GM12878 (cell line): ENCODE measurements around the gene RWDD4. TPM values are rescaled to one million over a fixed set of nuclear protein-coding genes. Genes with fewer than 3 reads are reported as not detected.

ENCODE experiments used
- ATAC-seq: fragments of 200-7000 bp; cut with Tn5 transposase; 3 replicates; pipeline ENCODE4 v1.9.1; 2020; ENCODE audit warnings: mild to moderate bottlenecking, moderate library complexity
- BruUV-seq: library from RNA; stranded (reverse); fragments of 400-500 nt; replicated peaks from 2 replicates; lab custom pipeline; 2021; lab: Mats Ljungman, UMichigan
- CTCF ChIA-PET: fragments of 300-600 bp; sonication (Branson Sonifier 250); formaldehyde crosslinking; extraction: SDS; loops from one replicate; lab custom pipeline; 2021; ENCODE audit warnings: inconsistent platforms; lab: Yijun Ruan, JAX
- POLR2A ChIA-PET: fragments of 350-600 bp; formaldehyde crosslinking; extraction: SDS; loops from one replicate; lab custom pipeline; 2021; ENCODE audit warnings: inconsistent platforms; lab: Charles Lee
- RAD21 ChIA-PET: fragments of 300-600 bp; sonication (Branson Sonifier 250); formaldehyde crosslinking; loops from one replicate; lab custom pipeline; 2023; ENCODE audit warnings: antibody characterized with exemption; ENCODE audit not compliant: unreplicated experiment; lab: Charles Lee
- SMC1A ChIA-PET: fragments of 300-600 bp; sonication (Branson Sonifier 250); formaldehyde crosslinking; loops from one replicate; lab custom pipeline; 2023; ENCODE audit not compliant: unreplicated experiment, uncharacterized antibody; lab: Charles Lee
- DNase-seq: peaks from one replicate; pipeline ENCODE4 v3.0.0-alpha.2; 2011; ENCODE audit warnings: low read depth, low spot score
- FAIRE-seq: peaks from 3 replicates; lab custom pipeline; 2011; peaks lifted over from hg19 to GRCh38; lab: Jason Lieb, UNC
- H2AFZ ChIP-seq: 2 replicates; pipeline ENCODE4 v1.6.0; 2011; ENCODE audit warnings: low read depth, low read length, control low read depth; ENCODE audit not compliant: control insufficient read depth
- H3K27ac ChIP-seq: 2 replicates; pipeline ENCODE4 v1.5.1; 2011; ENCODE audit warnings: control low read depth; ENCODE audit not compliant: control insufficient read depth, insufficient read depth
- H3K27me3 ChIP-seq, 2 experiments: replicated peaks in 1 of 2; 2 replicates each; pipeline versions ENCODE4 v1.6.0 to v1.6.1; 2011; ENCODE audit warnings: low read length in 1 of 2; ENCODE audit not compliant: control insufficient read depth in 2 of 2, insufficient read depth in 2 of 2
- H3K36me3 ChIP-seq, 2 experiments: 2 replicates each; pipeline ENCODE4 v1.5.1; 2011; ENCODE audit warnings: low read length in 1 of 2; ENCODE audit not compliant: control insufficient read depth in 2 of 2, insufficient read depth in 2 of 2
- H3K4me1 ChIP-seq: 2 replicates; pipeline ENCODE4 v1.6.1; 2011; ENCODE audit warnings: mild to moderate bottlenecking, low read length, moderate library complexity, mixed read lengths; ENCODE audit not compliant: control insufficient read depth, insufficient read depth
- H3K4me2 ChIP-seq: 2 replicates; pipeline ENCODE4 v1.6.0; 2011; ENCODE audit warnings: control low read depth; ENCODE audit not compliant: control insufficient read depth, insufficient read depth
- H3K4me3 ChIP-seq: fragments of 200-600 bp; sonication (generic); 2 replicates; pipeline ENCODE4 v1.5.1; 2016
- H3K79me2 ChIP-seq: 2 replicates; pipeline ENCODE4 v1.6.0; 2011; ENCODE audit warnings: low read length; ENCODE audit not compliant: control insufficient read depth, insufficient read depth
- H3K9ac ChIP-seq: 2 replicates; pipeline ENCODE4 v1.8.0; 2011; ENCODE audit warnings: low read length, control low read depth, mixed read lengths; ENCODE audit not compliant: control insufficient read depth, insufficient read depth
- H3K9me3 ChIP-seq: replicated peaks from 3 replicates; pipeline ENCODE4 v1.5.1; 2011; ENCODE audit warnings: mild to moderate bottlenecking, low read length; ENCODE audit not compliant: control insufficient read depth, insufficient read depth
- H4K20me1 ChIP-seq: 2 replicates; pipeline ENCODE4 v1.6.0; 2011; ENCODE audit not compliant: control insufficient read depth, insufficient read depth
- E2F8 ChIP-seq: fragments of 450-650 bp; IDR thresholded peaks from 2 replicates; pipeline ENCODE4 v1.6.1; 2018; ENCODE audit warnings: mild to moderate bottlenecking, low read depth, moderate library complexity; ENCODE audit not compliant: partially characterized antibody
- KDM1A ChIP-seq: fragments of 200-600 bp; sonication (generic); IDR thresholded peaks from 2 replicates; pipeline ENCODE4 v1.6.1; 2016; ENCODE audit warnings: borderline replicate concordance
- MAX ChIP-seq: IDR thresholded peaks from 2 replicates; pipeline ENCODE4 v1.6.1; 2012; ENCODE audit warnings: low read depth, low read length, improper control_type of control experiment
- MEF2A ChIP-seq: IDR thresholded peaks from 2 replicates; pipeline ENCODE4 v1.6.1; 2011; ENCODE audit warnings: low read depth, mild to moderate bottlenecking, low read length, moderate library complexity; ENCODE audit not compliant: insufficient read depth
- MYC ChIP-seq: IDR thresholded peaks from 2 replicates; pipeline ENCODE4 v1.6.1; 2011; ENCODE audit warnings: mild to moderate bottlenecking, low read length, moderate library complexity, inconsistent platforms; ENCODE audit not compliant: insufficient read depth, insufficient replicate concordance, insufficient read length, severe bottlenecking
- RAD51 ChIP-seq: fragments of 450-650 bp; IDR thresholded peaks from 2 replicates; pipeline ENCODE4 v1.6.1; 2016; ENCODE audit warnings: moderate library complexity, mild to moderate bottlenecking, inconsistent platforms
- RELB ChIP-seq: fragments of 450-650 bp; IDR thresholded peaks from 2 replicates; pipeline ENCODE4 v1.6.1; 2017; ENCODE audit warnings: low read depth, mild to moderate bottlenecking, moderate library complexity
- SIX5 ChIP-seq: IDR thresholded peaks from 2 replicates; pipeline ENCODE4 v1.6.1; 2011; ENCODE audit warnings: mild to moderate bottlenecking, low read depth, low read length, moderate library complexity; ENCODE audit not compliant: severe bottlenecking
- SUPT20H ChIP-seq: IDR thresholded peaks from 2 replicates; pipeline ENCODE4 v1.6.1; 2011; ENCODE audit warnings: low read depth, mild to moderate bottlenecking, low read length, moderate library complexity, borderline replicate concordance; ENCODE audit not compliant: control insufficient read depth
- ZNF274 ChIP-seq: IDR thresholded peaks from one replicate; pipeline ENCODE4 v1.8.0; 2011; ENCODE audit not compliant: insufficient read length, insufficient read depth
- WGBS: methylation state at CpG from one replicate; pipeline ENCODE4 v1.1.6; 2016; ENCODE audit warnings: low lambda C conversion rate; ENCODE audit not compliant: insufficient replicate concordance, insufficient coverage; ENCODE audit errors: missing lambda C conversion rate; 5-methylcytosine and 5-hydroxymethylcytosine counted together
- in situ Hi-C: fragments of 300-500 bp; cut with MboI; formaldehyde crosslinking; loops from 9 replicates; pipeline ENCODE4 v1.14.3; 2018; ENCODE audit warnings: mixed read lengths
- intact Hi-C: fragments of 100-400 bp; cut with micrococcal nuclease; formaldehyde crosslinking; loops from one replicate; pipeline ENCODE4 v1.14.2; 2022; ENCODE audit not compliant: unreplicated experiment
- polyA plus RNA-seq, 11 experiments: library from polyadenylated mRNA; depleted of rRNA in 4 of 11; unstranded in 6 of 11; stranded (reverse) in 5 of 11; fragments of >200 nt; fragmentation: Nextera tagmentation in 4 of 11; fragmentation: Illumina TruSeq in 1 of 11; extraction: Ambion mirVana in 4 of 11; extraction: Trizol in 1 of 11; gene quantifications; 1 replicate in 1 of 11; 2 replicates in 10 of 11; pipeline versions ENCODE4 v1.2.1 to v1.2.3, GENCODE V29; 2011 to 2016; ENCODE audit warnings: inconsistent platforms in 2 of 11, missing spikeins in 2 of 11, low read depth in 1 of 11
- total RNA-seq, 4 experiments: library from RNA; depleted of rRNA in 3 of 4; stranded (reverse); fragments of >200 nt in 3 of 4; fragmentation: Illumina TruSeq in 1 of 4; extraction: Trizol in 1 of 4; gene quantifications; 2 replicates each; pipeline versions ENCODE4 v1.2.1 to v1.2.3, GENCODE V29; 2013 to 2021

Gene RWDD4
- total and polyA plus RNA-seq, 10 of the 15 experiments (the other 5 are each of a cell fraction or from before 2014, with no cell fraction given) = 11.2 to 37.8 (median 19.9) TPM

- TF ChIP-seq SUPT20H (no peak), MEF2A (no peak), RELB (no peak), MAX (no peak), SIX5 (no peak)
These were observed 19.7 kb downstream of the RWDD4 start (continued) for GRCh38 chr4:183639291-183639690.

GRCh38 chr4:183638436-183638835 is 20.5 kb downstream of the RWDD4 start:
- FAIRE-seq = no peak
- Histone ChIP-seq H3K36me3 (peaks cover 0 to 3% of the 10 kb centered on the region in 2 experiments; a peak in 2 of 4 replicates), H3K9me3 (no peaks in the 10 kb centered on the region), H3K9ac (no peak overlapping the region), H3K4me1 (no peaks in the 10 kb centered on the region), H3K79me2 (no peaks in the 10 kb centered on the region), H2AFZ (no peak overlapping the region), H3K27me3 (no peaks in the 10 kb centered on the region), H3K27ac (no peak overlapping the region), H3K4me3 (no peak overlapping the region), H3K4me2 (no peak overlapping the region), H4K20me1 (no peaks in the 10 kb centered on the region)
- ATAC-seq = no peak
- BruUV-seq = no TSS peak
- ChIA-PET POLR2A (no interaction called here), SMC1A (no interaction called here), CTCF (interaction anchor here (0.8 kb wide), 1 partner anchor 323 kb away, joined by 3 read pairs; no protein-coding TSS in a partner anchor), RAD21 (no interaction called here)
- DNase-seq = no peak
- in situ Hi-C loops = no loop called here
- TF ChIP-seq MYC (no peak), KDM1A (no peak), ZNF274 (no peak), E2F8 (no peak), RAD51 (no peak)
- intact Hi-C loops = no loop called here
- 95% methylated on average over 4 of the region's 5 CpGs for WGBS
